ENCODE data around the gene HOXA4.

DNA sequence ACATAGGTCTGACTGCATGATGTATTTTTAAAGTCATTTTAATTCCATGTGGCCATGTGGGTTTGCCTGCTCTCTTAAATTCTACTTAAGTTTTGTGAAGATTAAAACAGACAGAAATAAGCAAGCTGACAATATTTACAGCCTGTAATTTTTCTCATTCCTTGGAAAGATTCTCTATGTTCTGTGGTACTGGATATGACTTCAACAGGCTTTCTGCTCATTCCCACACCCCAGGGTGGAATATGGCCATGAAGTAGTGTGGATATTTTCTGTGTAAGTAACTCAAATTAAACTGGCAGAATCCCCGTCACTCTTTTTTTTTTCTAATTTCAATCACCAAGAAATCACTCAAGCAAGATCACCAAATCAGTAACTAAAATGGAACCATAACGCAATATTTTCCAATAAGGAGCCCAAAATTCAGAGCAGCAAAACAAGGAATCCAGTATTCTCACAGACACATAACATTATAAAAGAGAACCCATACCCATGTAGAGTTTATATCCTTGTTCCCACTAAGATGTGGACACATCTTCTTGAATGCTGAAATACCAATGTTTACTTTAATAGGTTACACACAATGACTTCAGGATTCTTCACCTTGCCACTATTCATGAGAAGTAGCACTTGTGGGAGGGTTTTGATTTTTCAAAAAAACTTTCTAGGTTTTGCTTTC, 7.2 kb upstream of the HOXA4 start:
- TF ChIP-seq POLR2A (IDR thresholded peaks at IDR 0.05), result no peak
- TF ChIP-seq, protein P1, sequence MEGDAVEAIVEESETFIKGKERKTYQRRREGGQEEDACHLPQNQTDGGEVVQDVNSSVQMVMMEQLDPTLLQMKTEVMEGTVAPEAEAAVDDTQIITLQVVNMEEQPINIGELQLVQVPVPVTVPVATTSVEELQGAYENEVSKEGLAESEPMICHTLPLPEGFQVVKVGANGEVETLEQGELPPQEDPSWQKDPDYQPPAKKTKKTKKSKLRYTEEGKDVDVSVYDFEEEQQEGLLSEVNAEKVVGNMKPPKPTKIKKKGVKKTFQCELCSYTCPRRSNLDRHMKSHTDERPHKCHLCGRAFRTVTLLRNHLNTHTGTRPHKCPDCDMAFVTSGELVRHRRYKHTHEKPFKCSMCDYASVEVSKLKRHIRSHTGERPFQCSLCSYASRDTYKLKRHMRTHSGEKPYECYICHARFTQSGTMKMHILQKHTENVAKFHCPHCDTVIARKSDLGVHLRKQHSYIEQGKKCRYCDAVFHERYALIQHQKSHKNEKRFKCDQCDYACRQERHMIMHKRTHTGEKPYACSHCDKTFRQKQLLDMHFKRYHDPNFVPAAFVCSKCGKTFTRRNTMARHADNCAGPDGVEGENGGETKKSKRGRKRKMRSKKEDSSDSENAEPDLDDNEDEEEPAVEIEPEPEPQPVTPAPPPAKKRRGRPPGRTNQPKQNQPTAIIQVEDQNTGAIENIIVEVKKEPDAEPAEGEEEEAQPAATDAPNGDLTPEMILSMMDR (IDR thresholded peaks at IDR 0.05), result no peak
